Testis (tissue), 2 donors: ENCODE results near the gene ABCA8.

ENCODE experiments used
- CTCF ChIP-seq, 3 experiments: fragments of 450-650 bp in 2 of 3; fragments of 200-600 bp in 1 of 3; sonication (generic) in 1 of 3; IDR thresholded peaks; one replicate each; pipeline ENCODE4 v1.5.1; 2016 to 2019; ENCODE audit warnings: antibody characterized with exemption in 3 of 3, mild to moderate bottlenecking in 2 of 3, moderate library complexity in 1 of 3
- POLR2A ChIP-seq: fragments of 450-650 bp; IDR thresholded peaks from one replicate; pipeline ENCODE4 v1.6.1; 2017; ENCODE audit warnings: antibody characterized with exemption, mild to moderate bottlenecking, moderate library complexity

GRCh38 chr17:68850749-68851510 lies 104.3 kb downstream of the ABCA8 start:
- no peak for TF ChIP-seq CTCF (IDR thresholded peaks at IDR 0.05)
- TF ChIP-seq POLR2A = no peak
